Esophagus muscularis mucosa (tissue), 4 donors: ENCODE data around the gene AADACL4.

Experiments used
- CTCF ChIP-seq, 3 experiments: fragments of 200-600 bp in 2 of 3; fragments of 450-650 bp in 1 of 3; sonication (generic) in 2 of 3; IDR thresholded peaks; one replicate each; pipeline ENCODE4 v1.5.1; 2017 to 2019; ENCODE audit warnings: antibody characterized with exemption in 3 of 3, mild to moderate bottlenecking in 2 of 3, moderate library complexity in 1 of 3
- EP300 ChIP-seq: sonication (generic); formaldehyde crosslinking; IDR thresholded peaks from one replicate; pipeline ENCODE4 v1.6.1; 2017; ENCODE audit warnings: antibody characterized with exemption
- POLR2A ChIP-seq: fragments of 450-650 bp; IDR thresholded peaks from one replicate; pipeline ENCODE4 v1.6.1; 2017; ENCODE audit warnings: antibody characterized with exemption, moderate library complexity, mild to moderate bottlenecking, low read depth
- POLR2AphosphoS5 ChIP-seq, 2 donors: sonication (generic); formaldehyde crosslinking; IDR thresholded peaks; one replicate each; pipeline ENCODE4 v1.6.1; 2017; ENCODE audit warnings: antibody characterized with exemption in 2 of 2

GRCh38 chr1:12629511-12629956, 14.4 kb upstream of the AADACL4 start:
- TF ChIP-seq CTCF (IDR thresholded peaks at IDR 0.05) (no peak), POLR2A (no peak), EP300 (no peak), POLR2AphosphoS5 (IDR thresholded peaks at IDR 0.05) (no peak)
